Psoas muscle (tissue), 8 donors: ENCODE measurements around the gene TINCR. TPM values are rescaled to one million over a fixed set of nuclear protein-coding genes. Genes with fewer than 3 reads are reported as not detected.

Source experiments
- ATAC-seq, 4 donors: fragments of 200-7000 bp; cut with Tn5 transposase; one replicate each; pipeline ENCODE4 v1.9.1; 2020; ENCODE audit warnings: moderate library complexity in 3 of 4, mild to moderate bottlenecking in 2 of 4
- DNase-seq, 2 donors: peaks; one replicate each; pipeline ENCODE4 v3.0.0-alpha.2; 2020
- H3K27ac ChIP-seq: fragments of 200-600 bp; one replicate; pipeline ENCODE4 v1.8.0; 2022
- H3K27me3 ChIP-seq, 3 donors: fragments of 200-600 bp in 1 of 3; one replicate each; pipeline versions ENCODE4 v1.6.1 to v1.8.0; 2013 to 2022; ENCODE audit warnings: low read length in 2 of 3, mild to moderate bottlenecking in 2 of 3, moderate library complexity in 1 of 3; ENCODE audit not compliant: insufficient read depth in 3 of 3
- H3K36me3 ChIP-seq, 2 donors: fragments of 200-600 bp in 1 of 2; one replicate each; pipeline versions ENCODE4 v1.6.1 to v1.8.0; 2013 to 2022; ENCODE audit warnings: low read depth in 1 of 2, mild to moderate bottlenecking in 1 of 2, moderate library complexity in 1 of 2; ENCODE audit not compliant: insufficient read depth in 1 of 2
- H3K4me1 ChIP-seq: fragments of 200-600 bp; one replicate; pipeline ENCODE4 v1.8.0; 2022
- H3K4me3 ChIP-seq: fragments of 200-600 bp; one replicate; pipeline ENCODE4 v1.8.0; 2022; ENCODE audit warnings: mild to moderate bottlenecking
- H3K9me3 ChIP-seq: fragments of 200-600 bp; one replicate; pipeline ENCODE4 v1.8.0; 2022
- WGBS, 3 donors: extraction: QIAGEN DNeasy Blood & Tissue Kit; methylation state at CpG; one replicate each; pipeline versions ENCODE4 v1.1.6 to v1.1.7; 2013; 5-methylcytosine and 5-hydroxymethylcytosine counted together
- intact Hi-C, 2 donors: fragments of 100-400 bp; cut with DNase I; formaldehyde crosslinking; loops; one replicate each; pipeline versions ENCODE4 v1.11.0 to v1.14.2; 2022
- polyA plus RNA-seq, 3 donors: library from polyadenylated mRNA; stranded (reverse); fragments of 200-250 nt; gene quantifications; one replicate each; pipeline ENCODE4 v1.2.3, GENCODE V29; 2013
- total RNA-seq, 4 donors: library from RNA; stranded (reverse); fragmentation: NEBNext Ultra II Directional in 2 of 4; extraction: Animal tissue kit (Norgen Biotek cat#: 25700) in 2 of 4; gene quantifications; one replicate each; pipeline versions ENCODE4 v1.2.1 to v1.2.4, GENCODE V29; 2021 to 2023
- TF ChIP-seq, protein P1 (sequence below): fragments of 200-600 bp; IDR thresholded peaks from one replicate; pipeline ENCODE4 v1.8.0; 2022; ENCODE audit warnings: antibody characterized with exemption
- donor health status: healthy with polysubstance abuse.
- donor health status: DM: no; HTN: no; CAD: no; lungs with moderate emphysema.
- donor health status: Bipolar disorder and iron deficiency.
- donor health status: healthy.
- donor health status: DM: yes; HTN: yes; CAD: no.
- donor health status: DM: no; HTN: no; CAD: no.
- donor health status: DM: no; HTN: no; CAD: no.
- donor health status: DM: yes; HTN: yes; CAD: no.

The TINCR gene
- total and polyA plus RNA-seq, 7 donors, result 0.06 to 0.38 (median 0.18) TPM; not detected in 2

DNA sequence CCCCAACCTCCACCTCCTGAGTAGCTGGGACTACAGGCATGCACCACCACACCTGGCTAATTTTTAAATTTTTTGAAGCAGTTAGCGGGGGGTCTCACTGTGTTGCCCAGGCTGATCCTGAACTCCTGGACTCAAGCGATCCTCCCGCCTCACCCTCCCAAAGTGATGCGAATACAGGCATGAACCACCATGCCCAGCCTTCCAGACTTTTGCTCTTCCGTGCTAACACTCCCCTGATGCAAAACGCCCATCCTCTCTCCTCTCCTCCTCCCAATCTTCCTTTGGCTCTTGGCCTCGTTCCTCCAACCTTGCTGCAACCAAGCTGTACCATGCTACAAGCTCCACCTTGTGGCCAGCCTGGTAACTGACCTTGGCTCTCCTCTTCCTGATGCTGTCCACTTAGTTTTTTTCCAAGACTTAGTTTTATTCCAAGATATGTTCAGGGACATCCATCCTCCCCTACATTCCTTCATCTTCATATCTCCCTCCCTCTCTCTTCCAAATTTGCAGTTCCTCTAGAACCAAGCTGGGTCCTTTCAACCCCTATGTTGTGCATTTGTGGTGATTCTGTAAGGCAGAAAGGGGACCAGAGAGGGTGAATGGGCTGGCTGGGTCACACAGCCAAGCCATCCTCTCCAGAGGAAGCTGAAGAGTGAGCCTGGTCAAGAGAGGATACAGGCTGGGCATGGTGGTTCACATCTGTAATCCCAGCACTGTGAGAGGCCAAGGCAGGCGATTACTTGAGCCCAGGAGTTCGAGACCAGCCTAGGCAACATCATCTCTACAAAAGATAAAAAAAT, 32.8 kb downstream of the TINCR start:
- no peak overlapping the region for H3K4me3 ChIP-seq
- no peak overlapping the region for H3K27ac ChIP-seq
- intact Hi-C loops, result no loop called here
- peaks cover 16% of the 10 kb centered on the region for H3K9me3 ChIP-seq
- peaks cover 4% of the 10 kb centered on the region for H3K4me1 ChIP-seq
- ATAC-seq (no peak), DNase-seq (no peak)
- TF ChIP-seq, protein P1, sequence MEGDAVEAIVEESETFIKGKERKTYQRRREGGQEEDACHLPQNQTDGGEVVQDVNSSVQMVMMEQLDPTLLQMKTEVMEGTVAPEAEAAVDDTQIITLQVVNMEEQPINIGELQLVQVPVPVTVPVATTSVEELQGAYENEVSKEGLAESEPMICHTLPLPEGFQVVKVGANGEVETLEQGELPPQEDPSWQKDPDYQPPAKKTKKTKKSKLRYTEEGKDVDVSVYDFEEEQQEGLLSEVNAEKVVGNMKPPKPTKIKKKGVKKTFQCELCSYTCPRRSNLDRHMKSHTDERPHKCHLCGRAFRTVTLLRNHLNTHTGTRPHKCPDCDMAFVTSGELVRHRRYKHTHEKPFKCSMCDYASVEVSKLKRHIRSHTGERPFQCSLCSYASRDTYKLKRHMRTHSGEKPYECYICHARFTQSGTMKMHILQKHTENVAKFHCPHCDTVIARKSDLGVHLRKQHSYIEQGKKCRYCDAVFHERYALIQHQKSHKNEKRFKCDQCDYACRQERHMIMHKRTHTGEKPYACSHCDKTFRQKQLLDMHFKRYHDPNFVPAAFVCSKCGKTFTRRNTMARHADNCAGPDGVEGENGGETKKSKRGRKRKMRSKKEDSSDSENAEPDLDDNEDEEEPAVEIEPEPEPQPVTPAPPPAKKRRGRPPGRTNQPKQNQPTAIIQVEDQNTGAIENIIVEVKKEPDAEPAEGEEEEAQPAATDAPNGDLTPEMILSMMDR, result no peak
- no peaks in the 10 kb centered on the region for H3K36me3 ChIP-seq
- peaks cover 0 to 13% (median 9%) of the 10 kb centered on the region in 3 donors for H3K27me3 ChIP-seq
- 77 to 86% (median 81%) methylated on average over 9 of the region's 9 CpGs for WGBS, 3 donors

DNA sequence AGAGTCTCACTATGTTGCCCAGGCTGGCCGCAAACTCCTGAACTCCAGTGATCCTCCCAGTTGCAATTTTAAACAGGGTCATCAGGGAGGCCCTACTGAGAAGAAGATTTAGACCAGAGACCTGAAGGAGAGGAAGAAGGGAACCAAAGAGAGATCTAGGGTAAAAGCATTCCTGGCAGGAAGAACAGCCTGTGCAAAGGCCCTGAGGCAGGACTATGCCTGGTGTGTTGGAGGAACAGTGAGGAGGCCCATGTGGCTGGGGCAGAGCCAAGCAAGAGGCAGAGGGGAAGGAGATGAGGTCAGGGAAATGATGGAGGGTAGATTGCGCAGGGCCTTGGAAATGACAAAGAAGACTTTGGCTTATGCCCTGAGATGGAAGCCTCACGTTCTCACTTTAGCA, 34.5 kb downstream of the TINCR start:
- Histone ChIP-seq H3K27ac (no peak overlapping the region), H3K4me1 (peaks cover 4% of the 10 kb centered on the region), H3K9me3 (peaks cover 16% of the 10 kb centered on the region), H3K36me3 (no peaks in the 10 kb centered on the region), H3K4me3 (no peak overlapping the region), H3K27me3 (peaks cover 0 to 13% (median 9%) of the 10 kb centered on the region in 3 donors)
- 88 to 91% (median 89%) methylated on average over 3 of the region's 3 CpGs for WGBS, 3 donors
- DNase-seq (no peak), ATAC-seq (no peak)
- TF ChIP-seq, protein P1, result no peak
- intact Hi-C loops, result no loop called here

DNA sequence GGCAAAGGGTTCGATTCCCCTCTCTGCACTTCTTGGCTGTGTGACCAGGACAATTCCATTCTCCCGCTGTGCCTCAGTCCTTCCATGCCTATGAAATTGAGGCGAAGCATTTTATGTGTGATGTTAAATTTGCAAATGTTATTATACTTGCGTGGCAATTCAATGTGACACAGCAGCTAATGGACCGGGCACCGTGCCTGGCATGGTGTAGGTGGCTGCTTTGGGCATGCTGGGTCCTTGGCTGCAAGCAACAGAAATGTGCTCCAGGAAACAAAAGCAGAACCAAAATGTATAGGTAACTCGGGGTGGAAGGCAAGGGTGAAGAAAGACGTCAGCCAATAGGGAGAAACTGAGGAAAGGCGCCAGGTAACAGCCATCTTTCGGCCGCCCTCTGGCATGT, 37.1 kb downstream of the TINCR start:
- H3K9me3 ChIP-seq, result peaks cover 16% of the 10 kb centered on the region
- ATAC-seq (no peak), DNase-seq (no peak)
- TF ChIP-seq, protein P1, result no peak
- peaks cover 0 to 25% (median 6%) of the 10 kb centered on the region in 3 donors for H3K27me3 ChIP-seq
- 62 to 65% (median 62%) methylated on average over 11 of the region's 11 CpGs for WGBS, 3 donors
- H3K27ac ChIP-seq, result no peak overlapping the region
- intact Hi-C loops, result no loop called here
- no peak overlapping the region for H3K4me3 ChIP-seq
- no peaks in the 10 kb centered on the region for H3K36me3 ChIP-seq
- H3K4me1 ChIP-seq, result no peaks in the 10 kb centered on the region

DNA sequence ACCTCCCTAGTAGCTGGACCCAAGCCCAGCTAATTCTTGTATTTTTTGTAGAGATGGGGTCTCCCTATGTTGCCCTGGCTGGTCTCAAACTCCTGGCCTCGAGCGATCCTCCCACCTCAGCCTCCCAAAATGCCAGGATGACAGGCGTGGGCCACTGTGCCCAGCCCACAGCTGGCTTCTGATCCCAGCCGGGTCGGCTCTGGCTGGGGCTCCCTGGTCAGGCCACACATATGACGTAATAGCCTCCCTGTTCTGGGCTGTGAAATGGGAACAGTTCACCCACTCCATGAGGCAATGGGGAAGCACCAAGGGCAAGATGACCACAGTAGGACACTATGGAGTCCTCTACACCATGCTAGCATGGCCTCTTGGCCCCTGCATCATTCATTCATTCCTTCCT, 41.1 kb downstream of the TINCR start:
- no peak overlapping the region for H3K4me3 ChIP-seq
- WGBS, 3 donors, result 65 to 75% (median 68%) methylated on average over 6 of the region's 6 CpGs
- ATAC-seq, result no peak
- no peak for DNase-seq
- intact Hi-C loops, result no loop called here
- TF ChIP-seq, protein P1, result no peak
- no peaks in the 10 kb centered on the region for H3K9me3 ChIP-seq
- H3K36me3 ChIP-seq, result no peaks in the 10 kb centered on the region
- H3K4me1 ChIP-seq, result no peaks in the 10 kb centered on the region
- H3K27me3 ChIP-seq, result peaks cover 0 to 28% (median 10%) of the 10 kb centered on the region in 3 donors
- no peak overlapping the region for H3K27ac ChIP-seq
